Activated CD4-positive, alpha-beta memory T cell treated with anti-CD3 and anti-CD28 coated beads, Interleukin-2, amount 10 ng/mL, durations not matched to agents 7 days and 5 days (primary cell): Measurements from ENCODE around the gene ZBTB20. TPM values are rescaled to one million over a fixed set of nuclear protein-coding genes. Genes with fewer than 3 reads are reported as not detected.

ENCODE experiments used
- CTCF ChIA-PET: fragments of 350-600 bp; sonication (Branson Sonifier 250); formaldehyde crosslinking; loops from one replicate; lab custom pipeline; 2021; ENCODE audit warnings: antibody characterized with exemption, inconsistent platforms; lab: Charles Lee
- POLR2A ChIA-PET: fragments of 350-600 bp; sonication (Branson Sonifier 250); formaldehyde crosslinking; loops from one replicate; lab custom pipeline; 2021; ENCODE audit warnings: antibody characterized with exemption; lab: Charles Lee
- DNase-seq: peaks from one replicate; pipeline ENCODE4 v3.0.0-alpha.2; 2020
- H3K27ac Mint-ChIP-seq: one replicate; pipeline ENCODE4 v1.8.0; 2021; ENCODE audit warnings: mild to moderate bottlenecking, mixed read lengths
- H3K27me3 Mint-ChIP-seq: one replicate; pipeline ENCODE4 v1.8.0; 2021; ENCODE audit warnings: mixed read lengths
- H3K36me3 Mint-ChIP-seq: one replicate; pipeline ENCODE4 v1.8.0; 2021; ENCODE audit warnings: low read depth, mixed read lengths
- H3K4me1 Mint-ChIP-seq: one replicate; pipeline ENCODE4 v1.8.0; 2021; ENCODE audit warnings: mixed read lengths
- H3K4me3 Mint-ChIP-seq: one replicate; pipeline ENCODE4 v1.8.0; 2021; ENCODE audit warnings: mild to moderate bottlenecking, mixed read lengths
- H3K9me3 Mint-ChIP-seq: one replicate; pipeline ENCODE4 v1.8.0; 2021; ENCODE audit warnings: mixed read lengths
- total RNA-seq, 2 experiments: library from RNA; stranded (reverse); gene quantifications; one replicate each; pipeline ENCODE4 v1.2.3, GENCODE V29; 2021

Gene ZBTB20
- total RNA-seq, 2 experiments from 2014 or later: 6.3 to 8.6 TPM

DNA sequence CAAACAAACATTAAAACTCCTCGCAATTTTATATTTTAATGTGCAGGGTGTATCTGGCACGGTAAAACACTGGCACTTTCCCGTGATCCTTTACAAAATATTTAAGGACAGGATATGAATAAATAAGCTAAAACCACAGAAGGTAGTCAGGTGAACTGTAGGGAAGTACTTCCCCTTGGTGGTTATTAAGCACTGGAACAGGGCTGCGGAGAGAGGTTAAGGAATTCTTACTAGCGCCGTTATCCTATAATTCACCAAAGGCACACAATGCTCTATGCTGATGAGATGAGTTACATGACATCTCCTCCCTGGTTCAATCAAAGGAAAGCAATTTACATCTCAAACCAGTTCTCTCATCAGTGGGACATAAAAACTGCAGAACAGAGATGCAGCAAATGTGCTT is 289.8 kb downstream of the ZBTB20 start:
- Mint-ChIP-seq H3K9me3 (no peaks in the 10 kb centered on the region), H3K27ac (no peak overlapping the region), H3K4me3 (no peak overlapping the region), H3K27me3 (no peaks in the 10 kb centered on the region), H3K4me1 (peaks cover 5% of the 10 kb centered on the region), H3K36me3 (no peaks in the 10 kb centered on the region)
- no peak for DNase-seq
- POLR2A ChIA-PET: no interaction called here
- CTCF ChIA-PET: no interaction called here

- no peak overlapping the region for H3K4me3 Mint-ChIP-seq
- no peak overlapping the region for H3K27ac Mint-ChIP-seq
- no peaks in the 10 kb centered on the region for H3K27me3 Mint-ChIP-seq
- H3K4me1 Mint-ChIP-seq: peaks cover 5% of the 10 kb centered on the region
- ChIA-PET POLR2A (no interaction called here), CTCF (no interaction called here)
- no peak for DNase-seq
- H3K9me3 Mint-ChIP-seq: no peaks in the 10 kb centered on the region
- H3K36me3 Mint-ChIP-seq: no peaks in the 10 kb centered on the region
These were observed 290.3 kb downstream of the ZBTB20 start for GRCh38 chr3:114856835-114857234.

GRCh38 chr3:114855839-114856238 is 291.2 kb downstream of the ZBTB20 start:
- Mint-ChIP-seq H3K4me1 (peaks cover 5% of the 10 kb centered on the region), H3K9me3 (no peaks in the 10 kb centered on the region), H3K27me3 (no peaks in the 10 kb centered on the region), H3K4me3 (no peak overlapping the region), H3K36me3 (no peaks in the 10 kb centered on the region), H3K27ac (no peak overlapping the region)
- CTCF ChIA-PET: no interaction called here
- POLR2A ChIA-PET: no interaction called here
- no peak for DNase-seq

DNA sequence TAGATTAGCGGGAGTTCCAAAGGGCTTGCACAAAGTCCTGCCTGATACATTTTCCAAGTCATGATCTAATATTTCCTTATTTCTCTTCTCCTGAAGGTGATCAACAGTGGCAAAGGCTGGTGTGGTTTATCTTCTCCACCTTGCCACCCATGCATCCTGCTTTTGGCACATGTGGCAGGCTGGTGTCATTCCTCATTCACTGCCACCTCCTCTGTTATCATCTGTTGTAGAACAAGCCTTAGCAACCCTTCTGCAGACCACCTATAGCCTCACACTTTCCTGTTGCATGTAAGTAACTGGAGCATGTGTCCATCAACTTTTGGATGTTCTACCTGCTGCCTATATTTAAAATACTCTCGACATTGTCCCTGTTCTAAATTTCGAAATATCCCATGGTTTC is 294.1 kb downstream of the ZBTB20 start:
- CTCF ChIA-PET: no interaction called here
- H3K4me1 Mint-ChIP-seq: no peaks in the 10 kb centered on the region

DNA sequence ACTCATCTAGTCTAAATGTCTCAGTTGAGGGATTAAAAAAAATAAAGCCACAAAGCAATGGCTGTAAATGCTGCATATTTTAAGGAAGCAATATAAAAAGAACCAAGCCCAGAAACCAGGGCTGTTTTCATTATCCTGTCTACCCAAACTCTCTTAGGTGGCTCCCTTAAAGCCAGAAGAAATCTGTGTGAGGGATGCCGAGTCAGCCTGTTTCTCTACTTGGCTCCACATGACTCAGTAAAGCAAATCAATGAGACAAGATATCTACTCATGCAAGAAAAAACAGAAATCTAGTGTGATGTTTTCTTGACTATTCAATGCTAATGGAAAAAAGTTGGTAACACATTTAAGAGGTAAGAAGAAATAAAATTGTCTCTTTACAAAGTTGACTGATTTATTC is 296.2 kb downstream of the ZBTB20 start:
- POLR2A ChIA-PET: no interaction called here
- CTCF ChIA-PET: no interaction called here
- no peaks in the 10 kb centered on the region for H3K27me3 Mint-ChIP-seq

More for the DNA sequence above, 294.1 kb downstream of the ZBTB20 start:
- Mint-ChIP-seq H3K27me3 (no peaks in the 10 kb centered on the region), H3K27ac (no peak overlapping the region), H3K9me3 (no peaks in the 10 kb centered on the region), H3K4me3 (no peak overlapping the region), H3K36me3 (no peaks in the 10 kb centered on the region)
- DNase-seq: no peak
- POLR2A ChIA-PET: no interaction called here

DNA sequence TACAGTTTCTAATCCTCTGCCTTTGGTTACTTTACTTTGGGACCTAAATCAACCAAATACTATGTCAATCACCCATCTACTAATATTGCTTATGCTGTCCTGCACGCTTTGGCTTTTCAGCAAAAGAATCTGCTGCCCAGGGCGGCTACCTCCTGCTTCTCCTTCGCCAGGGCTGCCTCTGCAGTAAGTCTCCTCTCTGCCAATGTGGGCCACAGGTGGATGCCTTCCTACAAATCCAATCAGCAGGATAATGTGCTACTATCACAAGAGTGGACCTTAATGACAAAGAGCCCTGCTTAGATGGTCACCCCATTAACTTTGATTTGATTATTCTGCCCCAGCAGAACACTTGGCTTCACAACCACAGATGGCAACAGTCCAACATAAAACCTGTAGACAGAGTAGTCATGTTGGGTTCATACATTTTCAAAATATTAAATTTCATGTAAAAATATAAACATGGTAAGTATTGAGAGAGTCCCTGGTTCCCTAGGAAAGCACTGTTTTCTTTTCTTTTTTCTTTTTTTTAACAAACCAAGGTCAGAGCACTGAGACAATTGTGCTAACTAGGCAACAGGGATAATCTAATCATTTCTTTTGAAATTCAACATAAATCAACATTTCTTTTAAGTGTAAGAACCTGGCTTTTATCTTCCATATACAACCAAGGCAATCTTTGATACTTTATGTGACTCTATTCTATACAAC is 298.3 kb downstream of the ZBTB20 start:
- Mint-ChIP-seq H3K27me3 (no peaks in the 10 kb centered on the region), H3K4me3 (no peak overlapping the region), H3K4me1 (no peaks in the 10 kb centered on the region), H3K27ac (no peak overlapping the region), H3K9me3 (no peaks in the 10 kb centered on the region), H3K36me3 (no peaks in the 10 kb centered on the region)
- no peak for DNase-seq
- ChIA-PET POLR2A (no interaction called here), CTCF (no interaction called here)

More for the DNA sequence above, 296.2 kb downstream of the ZBTB20 start:
- no peak overlapping the region for H3K4me3 Mint-ChIP-seq
- no peaks in the 10 kb centered on the region for H3K9me3 Mint-ChIP-seq
- H3K4me1 Mint-ChIP-seq: no peaks in the 10 kb centered on the region
- no peak overlapping the region for H3K27ac Mint-ChIP-seq
- no peaks in the 10 kb centered on the region for H3K36me3 Mint-ChIP-seq
- no peak for DNase-seq

- ChIA-PET POLR2A (no interaction called here), CTCF (no interaction called here)
- no peak overlapping the region for H3K4me3 Mint-ChIP-seq
- no peaks in the 10 kb centered on the region for H3K4me1 Mint-ChIP-seq
- H3K27ac Mint-ChIP-seq: no peak overlapping the region
- no peaks in the 10 kb centered on the region for H3K9me3 Mint-ChIP-seq
- no peak for DNase-seq
- H3K36me3 Mint-ChIP-seq: no peaks in the 10 kb centered on the region
- no peaks in the 10 kb centered on the region for H3K27me3 Mint-ChIP-seq
These were observed 299.0 kb downstream of the ZBTB20 start for GRCh38 chr3:114848082-114848481.

DNA sequence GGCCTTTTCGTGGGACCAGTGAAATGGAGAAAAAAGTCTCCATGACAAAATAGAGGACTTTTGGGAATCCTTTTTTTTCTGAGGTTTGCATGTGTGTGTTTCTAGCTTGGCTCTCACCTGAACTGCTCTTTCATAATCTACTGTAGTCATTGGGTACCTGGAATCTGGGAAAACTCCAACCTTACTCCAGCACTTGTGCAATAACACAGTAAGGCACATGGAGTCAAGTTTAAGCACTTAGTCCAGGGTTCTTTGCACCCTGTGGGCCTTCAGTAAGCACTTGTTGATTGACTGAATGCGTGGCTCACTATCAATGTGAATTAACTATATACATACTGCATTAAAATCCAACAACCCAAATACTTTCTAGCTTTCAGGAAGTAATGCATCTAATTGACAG is 299.5 kb downstream of the ZBTB20 start:
- H3K9me3 Mint-ChIP-seq: no peaks in the 10 kb centered on the region
- ChIA-PET POLR2A (no interaction called here), CTCF (no interaction called here)
- no peaks in the 10 kb centered on the region for H3K4me1 Mint-ChIP-seq
- no peaks in the 10 kb centered on the region for H3K27me3 Mint-ChIP-seq
- no peak overlapping the region for H3K4me3 Mint-ChIP-seq
- no peak for DNase-seq
- no peak overlapping the region for H3K27ac Mint-ChIP-seq
- no peaks in the 10 kb centered on the region for H3K36me3 Mint-ChIP-seq

- Mint-ChIP-seq H3K9me3 (no peaks in the 10 kb centered on the region), H3K27me3 (no peaks in the 10 kb centered on the region), H3K4me3 (no peak overlapping the region), H3K4me1 (no peaks in the 10 kb centered on the region), H3K36me3 (no peaks in the 10 kb centered on the region), H3K27ac (no peak overlapping the region)
- CTCF ChIA-PET: no interaction called here
- POLR2A ChIA-PET: no interaction called here
- DNase-seq: no peak
These were observed 300.3 kb downstream of the ZBTB20 start for GRCh38 chr3:114846779-114847178.

- no peak overlapping the region for H3K4me3 Mint-ChIP-seq
- H3K4me1 Mint-ChIP-seq: no peaks in the 10 kb centered on the region
- POLR2A ChIA-PET: no interaction called here
- H3K9me3 Mint-ChIP-seq: no peaks in the 10 kb centered on the region
- no peak for DNase-seq
- H3K27me3 Mint-ChIP-seq: no peaks in the 10 kb centered on the region
- no peak overlapping the region for H3K27ac Mint-ChIP-seq
- no peaks in the 10 kb centered on the region for H3K36me3 Mint-ChIP-seq
- CTCF ChIA-PET: no interaction called here
These were observed 300.8 kb downstream of the ZBTB20 start for GRCh38 chr3:114846252-114846651.

GRCh38 chr3:114841515-114841914 is 305.6 kb downstream of the ZBTB20 start:
- POLR2A ChIA-PET: no interaction called here
- no peaks in the 10 kb centered on the region for H3K27me3 Mint-ChIP-seq
- H3K4me1 Mint-ChIP-seq: no peaks in the 10 kb centered on the region
- no peak overlapping the region for H3K4me3 Mint-ChIP-seq
- no peaks in the 10 kb centered on the region for H3K36me3 Mint-ChIP-seq
- H3K27ac Mint-ChIP-seq: no peak overlapping the region
- CTCF ChIA-PET: interaction anchor here (1.5 kb wide), 1 partner anchor 9 kb away, joined by 5 read pairs; no protein-coding TSS in a partner anchor
- DNase-seq: no peak
- no peaks in the 10 kb centered on the region for H3K9me3 Mint-ChIP-seq

- CTCF ChIA-PET: interaction anchor here (0.6 kb wide), 1 partner anchor 871 kb away, joined by 4 read pairs; no protein-coding TSS in a partner anchor
- Mint-ChIP-seq H3K36me3 (no peaks in the 10 kb centered on the region), H3K4me1 (no peaks in the 10 kb centered on the region), H3K4me3 (no peak overlapping the region), H3K9me3 (no peaks in the 10 kb centered on the region), H3K27ac (no peak overlapping the region), H3K27me3 (no peaks in the 10 kb centered on the region)
- POLR2A ChIA-PET: no interaction called here
- no peak for DNase-seq
These were observed 307.6 kb downstream of the ZBTB20 start for GRCh38 chr3:114839476-114839875.

DNA sequence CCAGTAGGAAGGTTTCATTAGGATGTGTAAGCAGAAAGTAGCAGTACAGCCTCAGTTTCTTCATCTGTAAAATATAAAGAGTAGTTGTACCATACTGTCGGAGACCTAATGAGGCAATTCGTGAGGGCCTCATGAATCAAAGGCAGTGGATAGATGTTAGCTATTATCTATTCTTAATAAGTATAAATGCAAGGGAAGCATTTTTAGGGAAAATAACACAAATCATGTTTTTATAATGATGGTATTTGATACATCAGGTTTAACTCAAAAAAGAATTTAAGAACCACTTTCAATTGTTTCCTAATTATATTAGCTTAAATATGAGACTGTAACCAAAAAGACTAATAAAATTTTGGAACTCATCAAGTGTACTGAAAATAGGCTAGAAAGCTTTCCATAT is 309.1 kb downstream of the ZBTB20 start:
- ChIA-PET CTCF (no interaction called here), POLR2A (no interaction called here)
- Mint-ChIP-seq H3K27ac (no peak overlapping the region), H3K36me3 (no peaks in the 10 kb centered on the region), H3K4me3 (no peak overlapping the region), H3K27me3 (no peaks in the 10 kb centered on the region), H3K9me3 (no peaks in the 10 kb centered on the region), H3K4me1 (no peaks in the 10 kb centered on the region)
- DNase-seq: no peak
